Stimulated activated CD4-positive, alpha-beta T cell treated with anti-CD3 and anti-CD28 coated beads, Interleukin-15, amount 100 ng/mL, for 24 hours (primary cell): ENCODE data around the gene MTNR1A.

ENCODE experiments used
- DNase-seq: peaks from one replicate; pipeline ENCODE4 v3.0.0-alpha.2; 2020

Gene MTNR1A

DNA sequence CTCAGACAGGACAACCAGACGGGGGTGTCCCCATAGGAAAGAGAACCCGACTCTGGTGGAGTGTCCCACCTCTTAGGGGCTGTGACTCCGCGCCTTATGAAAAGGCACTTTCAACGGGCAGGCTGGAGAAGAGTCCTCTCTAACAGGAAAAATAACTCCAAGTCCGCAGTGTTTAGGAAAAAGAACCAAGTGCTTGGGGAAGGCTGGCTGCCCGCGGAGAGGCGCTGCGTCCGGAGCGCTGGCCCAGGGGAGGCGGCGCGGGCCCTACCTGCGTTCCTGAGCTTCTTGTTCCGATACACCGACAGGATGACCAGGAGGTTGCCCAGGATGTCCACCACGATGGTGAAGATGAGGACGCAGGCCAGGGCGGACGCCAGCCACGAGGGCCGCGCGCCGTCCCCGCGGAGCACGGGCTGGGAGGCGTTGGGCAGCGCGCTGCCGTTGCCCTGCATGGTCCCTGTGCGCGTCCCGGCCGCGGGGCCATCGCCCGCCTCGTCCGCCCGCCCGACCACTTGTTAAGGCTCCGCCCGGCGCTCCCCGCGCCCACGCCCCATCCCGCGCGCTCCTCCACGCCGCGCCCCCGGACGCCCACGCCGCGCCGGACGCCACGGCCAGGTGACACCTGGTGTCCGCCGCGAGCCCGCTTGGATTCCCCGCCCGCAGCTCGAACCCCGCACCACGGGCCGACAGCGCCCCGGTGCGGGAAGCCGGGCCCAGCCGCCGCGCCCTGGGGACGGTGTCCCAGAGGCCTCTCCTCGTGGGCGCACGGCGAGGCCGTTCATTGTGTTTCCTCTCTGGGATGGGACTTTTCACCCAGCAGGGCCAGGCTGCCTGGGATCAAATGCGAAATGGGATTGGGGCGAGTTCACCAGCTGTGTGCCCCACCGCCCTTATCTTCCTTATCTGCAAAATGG, at the start of gene MTNR1A:
Gene MTNR1A, minus strand, starts transcription at position 654 of the 914 bp plus-strand sequence. Its CDS starts 202 bp downstream, at position 452.
- no peak for DNase-seq

- DNase-seq = no peak
These were observed 48.9 kb upstream of the MTNR1A start for GRCh38 chr4:186604124-186604807.

GRCh38 chr4:186602978-186603377, 47.6 kb upstream of the MTNR1A start:
- no peak for DNase-seq

GRCh38 chr4:186599483-186599882, 44.1 kb upstream of the MTNR1A start:
- no peak for DNase-seq

DNA sequence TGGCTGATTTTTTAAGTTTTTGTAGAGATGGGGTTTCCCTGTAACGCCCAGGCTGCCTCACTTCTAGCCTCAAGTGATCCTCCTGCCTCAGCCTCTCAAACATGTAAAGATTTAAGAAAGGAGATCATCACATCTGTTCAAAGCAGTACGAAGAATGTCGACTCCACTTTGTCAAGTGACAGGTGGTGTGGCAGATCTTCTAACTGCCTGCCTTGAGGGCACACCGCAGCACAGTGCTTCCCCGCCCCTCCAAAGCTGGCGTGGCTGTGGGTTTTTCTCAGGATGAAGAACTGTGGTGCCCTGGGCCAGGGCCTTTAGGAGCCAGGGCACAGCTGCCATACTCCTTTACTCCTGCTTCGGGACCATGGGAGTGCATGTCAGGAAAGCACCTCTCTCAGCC, 43.3 kb upstream of the MTNR1A start:
- DNase-seq = no peak

DNA sequence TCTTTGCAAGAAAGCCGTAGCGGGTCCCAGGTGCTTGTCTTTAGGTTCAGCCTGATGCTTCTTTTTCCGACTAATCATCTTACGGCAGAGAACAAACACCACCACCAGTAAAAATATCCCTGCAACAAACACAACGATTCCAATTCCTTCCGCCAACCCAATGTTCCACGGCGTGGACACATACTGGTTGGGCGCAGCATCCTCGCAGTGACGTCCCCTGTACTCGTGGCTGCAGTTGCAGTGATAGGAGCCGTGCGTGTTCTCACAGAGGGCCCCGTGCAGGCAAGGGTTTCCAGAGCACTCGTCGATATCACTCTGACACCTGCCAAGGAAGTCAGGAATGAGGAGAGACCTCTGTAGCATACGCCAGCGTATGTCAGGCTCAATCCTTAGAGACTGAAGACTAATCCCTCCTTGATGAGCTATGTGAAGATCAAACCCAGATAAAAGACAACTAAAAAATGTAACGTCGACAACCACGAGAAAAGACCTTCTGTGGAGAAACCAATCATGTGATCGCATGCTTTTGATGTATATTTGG, 41.6 kb upstream of the MTNR1A start:
- no peak for DNase-seq

DNA sequence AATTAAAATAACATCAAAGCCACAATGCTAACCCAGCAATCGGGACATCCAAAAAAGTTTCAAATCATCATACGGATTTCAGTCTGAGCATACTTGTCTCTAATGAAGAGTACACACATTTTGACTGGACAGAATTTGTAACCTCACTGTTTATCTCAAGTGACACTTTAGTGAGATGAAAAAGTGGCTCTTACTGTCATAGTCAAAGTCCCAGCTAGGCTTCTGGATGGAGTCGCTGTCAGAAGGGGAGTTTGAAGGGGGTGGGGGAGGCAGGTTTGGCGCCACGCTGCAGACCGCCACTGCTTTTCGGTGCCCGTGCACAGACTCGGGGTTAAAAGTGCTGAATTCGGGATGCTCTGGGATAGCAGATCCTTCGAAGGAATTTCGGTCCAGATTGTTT, 41.0 kb upstream of the MTNR1A start:
- DNase-seq = no peak

GRCh38 chr4:186593587-186593973, 38.2 kb upstream of the MTNR1A start:
- no peak for DNase-seq

DNA sequence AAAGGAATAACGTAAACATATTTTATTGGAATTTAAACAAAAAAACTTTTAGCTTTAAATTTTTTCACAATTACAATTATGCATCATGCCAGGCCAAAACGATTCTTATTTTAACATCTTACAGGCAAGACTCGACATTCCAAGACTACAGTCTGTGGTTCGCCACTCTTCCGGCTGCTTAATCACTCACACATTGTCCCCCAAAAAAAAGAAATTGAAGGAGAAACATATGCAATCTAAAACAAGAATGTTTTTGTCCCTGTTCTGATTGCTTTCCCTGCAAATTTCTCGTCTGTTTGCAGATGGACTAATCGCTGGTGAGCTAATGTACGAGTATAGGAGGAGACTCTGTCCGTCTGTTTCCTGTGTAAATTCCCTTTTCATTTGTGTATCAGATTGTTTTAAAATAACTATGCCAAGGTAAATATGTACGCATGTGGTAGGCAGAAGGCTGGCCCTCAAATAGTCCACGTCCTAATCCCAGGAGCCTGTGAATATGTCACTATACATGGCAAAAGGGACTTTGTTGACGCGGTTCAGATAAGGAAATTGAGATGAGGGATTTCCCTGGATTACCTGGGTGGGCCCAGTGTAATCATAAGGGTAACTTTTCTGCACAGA, 37.7 kb upstream of the MTNR1A start:
- no peak for DNase-seq

DNA sequence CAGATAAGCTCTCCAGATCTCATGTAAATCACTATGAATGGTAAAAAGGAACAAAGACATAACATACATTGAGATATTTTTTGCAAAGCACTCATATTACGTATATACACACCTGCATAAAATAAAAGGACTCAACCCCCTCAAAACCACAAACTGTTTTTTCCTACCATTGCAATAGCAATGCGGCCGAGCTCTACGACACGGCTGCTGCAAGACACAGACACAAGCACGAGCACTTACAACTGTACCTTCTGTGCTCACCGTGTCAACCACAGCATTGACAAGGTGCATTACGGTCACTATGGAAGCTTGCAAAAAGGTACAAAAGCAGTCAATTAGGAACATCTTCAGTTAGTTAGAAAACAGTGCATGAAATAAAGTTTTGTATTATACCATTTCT, 37.1 kb upstream of the MTNR1A start:
- DNase-seq = no peak

DNA sequence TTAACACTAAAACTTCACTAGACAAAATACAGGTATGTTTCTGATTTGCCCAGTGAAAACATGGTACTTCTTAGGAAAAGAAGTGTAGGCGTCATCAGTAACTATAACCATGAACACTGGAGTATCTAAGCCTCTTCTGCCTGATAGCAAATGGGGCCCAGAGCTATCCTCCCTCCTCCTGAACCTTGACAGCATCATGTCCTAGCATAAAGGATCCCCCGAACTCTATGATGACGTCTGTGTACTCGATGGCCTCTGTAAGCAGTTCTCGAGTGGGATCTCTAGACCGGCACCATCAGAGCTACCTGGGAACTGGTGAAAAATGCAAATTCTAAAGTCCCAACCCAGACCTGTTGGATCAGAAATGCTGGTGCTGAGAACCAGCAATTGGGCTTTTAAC, 36.3 kb upstream of the MTNR1A start:
- DNase-seq = no peak

- DNase-seq = no peak
These were observed 33.1 kb upstream of the MTNR1A start for GRCh38 chr4:186588503-186588902.

- peak; percentile 77 for DNase-seq
These were observed 32.1 kb upstream of the MTNR1A start for GRCh38 chr4:186587416-186588018.

DNA sequence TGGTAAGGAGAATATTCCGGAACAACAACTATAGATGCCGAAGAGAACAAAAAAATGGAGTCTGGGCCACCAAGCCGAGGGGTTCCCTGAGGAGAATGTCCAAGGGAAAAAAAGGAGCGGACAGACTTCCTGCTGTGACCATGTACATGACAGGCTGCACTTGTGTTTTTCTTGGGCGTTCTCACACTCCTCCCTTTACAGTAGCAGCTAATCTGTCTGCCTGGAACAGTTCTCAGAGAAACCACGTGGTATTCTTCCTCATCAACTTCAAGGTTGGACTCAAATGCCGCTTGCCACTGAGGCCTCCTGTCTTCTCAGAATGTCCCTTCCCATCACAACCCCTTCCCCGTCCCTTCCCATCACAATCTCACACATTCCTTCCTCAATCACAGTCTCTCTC, 30.8 kb upstream of the MTNR1A start:
- no peak for DNase-seq

GRCh38 chr4:186584912-186585311, 29.5 kb upstream of the MTNR1A start:
- no peak for DNase-seq

GRCh38 chr4:186581421-186581820, 26.1 kb upstream of the MTNR1A start:
- no peak for DNase-seq

DNA sequence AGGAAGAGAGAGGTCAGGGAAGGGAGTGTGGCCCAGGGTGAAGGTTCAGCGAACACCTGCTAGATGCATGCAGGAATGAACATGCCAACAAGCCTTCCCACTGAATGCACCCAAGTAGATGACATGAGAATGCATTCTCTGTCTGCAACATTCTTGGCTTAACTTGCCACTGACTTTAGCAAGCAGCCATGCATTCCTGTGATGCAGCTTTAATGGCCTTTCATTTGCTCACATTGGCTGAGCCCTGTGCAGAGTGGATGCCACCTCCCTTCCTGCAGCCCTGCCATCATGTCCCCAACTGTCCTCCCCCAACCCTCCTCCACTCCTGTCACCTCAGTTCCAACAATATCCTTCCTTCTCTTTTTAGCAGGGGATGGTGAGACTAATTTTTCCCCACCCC, 25.3 kb upstream of the MTNR1A start:
- DNase-seq = no peak

GRCh38 chr4:186570193-186570996, 15.0 kb upstream of the MTNR1A start:
- no peak for DNase-seq

DNA sequence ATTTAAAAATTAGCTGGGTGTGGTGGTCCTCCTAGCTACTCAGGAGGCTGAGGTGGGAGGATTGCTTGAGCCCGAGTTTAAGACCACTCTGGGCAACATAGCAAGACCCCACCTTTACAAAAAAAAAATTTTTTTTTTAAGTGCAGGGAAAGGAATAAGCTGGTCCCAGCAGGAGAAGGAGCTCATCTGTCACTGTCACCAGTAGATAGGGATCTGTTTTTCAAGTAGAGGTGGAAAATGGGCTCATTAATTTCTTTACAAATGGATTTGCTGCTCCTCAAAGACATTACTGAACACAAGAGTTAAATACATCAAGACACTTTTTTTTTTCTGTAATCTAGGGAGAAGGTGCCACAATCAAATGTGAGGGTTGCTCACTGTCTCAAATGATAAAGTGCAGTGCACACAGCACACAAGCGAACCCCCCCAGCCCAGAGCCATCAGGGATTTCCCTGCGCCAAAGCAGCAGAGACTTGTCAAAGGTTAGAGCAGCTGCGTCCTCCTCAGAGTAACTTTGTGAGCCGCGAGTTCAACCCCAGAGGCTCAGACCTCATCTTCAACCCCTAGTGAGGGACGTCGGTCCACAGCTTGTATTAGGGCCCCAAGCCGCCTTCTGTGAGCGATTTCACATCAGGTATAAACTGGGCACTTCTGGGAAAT, 14.3 kb upstream of the MTNR1A start:
- no peak for DNase-seq

DNA sequence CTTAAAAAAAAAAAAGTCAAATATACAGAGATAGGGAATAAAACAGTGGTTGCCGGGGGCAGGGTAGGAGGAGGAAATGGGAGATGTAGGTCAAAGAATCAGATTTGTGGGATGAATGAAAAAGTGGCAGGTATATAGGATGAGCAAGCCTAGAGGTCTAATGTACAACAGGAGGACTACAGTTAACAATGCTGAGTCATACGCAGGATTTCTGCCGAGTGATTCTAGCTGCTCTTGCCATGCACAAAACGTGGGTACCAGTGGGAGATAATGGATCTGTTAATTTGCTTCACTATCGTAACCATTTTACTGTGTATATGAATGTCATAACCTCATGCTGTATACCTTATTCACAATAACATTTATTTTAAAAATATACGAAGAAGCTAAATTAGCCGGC, 10.7 kb upstream of the MTNR1A start:
- DNase-seq = no peak

DNA sequence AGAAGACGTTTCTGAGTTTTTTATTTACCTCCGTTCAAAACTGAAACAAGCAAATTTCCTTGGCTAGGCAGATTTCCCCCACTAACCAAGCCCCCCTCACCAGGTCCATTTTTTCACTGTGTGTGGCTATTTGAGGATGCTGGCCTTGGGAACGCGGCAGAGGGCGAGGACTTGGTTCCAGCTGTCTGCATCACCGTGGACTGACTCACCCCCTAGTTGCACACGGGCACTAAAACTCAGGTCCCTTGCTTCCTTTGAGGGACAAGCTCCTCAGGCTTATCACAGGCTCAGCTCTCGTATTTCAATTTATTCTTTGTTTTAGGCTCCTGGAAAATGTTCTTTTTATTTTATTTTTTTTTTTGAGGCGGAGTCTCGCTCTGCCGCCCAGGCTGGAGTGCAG, 8.4 kb upstream of the MTNR1A start:
- no peak for DNase-seq

DNA sequence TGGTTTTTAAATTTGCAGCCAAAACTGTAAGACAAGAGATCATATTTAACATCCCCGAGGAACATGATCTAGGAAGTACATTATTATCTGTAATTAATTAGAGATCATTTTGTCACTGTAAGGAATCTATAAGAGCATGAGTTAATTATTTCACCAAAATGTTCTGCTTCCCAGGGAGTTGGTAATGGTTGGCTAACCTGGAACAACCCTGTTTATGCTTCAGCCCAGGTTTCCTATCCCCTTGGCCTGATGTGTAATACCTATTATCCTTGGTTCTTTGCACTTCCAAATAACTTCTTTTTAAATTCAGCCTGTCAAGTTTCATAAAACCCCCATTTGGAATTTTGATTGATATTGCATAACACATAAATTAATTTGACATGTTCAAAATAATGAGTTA, 6.4 kb upstream of the MTNR1A start:
- no peak for DNase-seq
